ENCODE measurements around the gene B3GALT4.
A peak's percentile ranks its signal among the peaks of the same experiment; 100 is the strongest.

The B3GALT4 gene

GRCh38 chr6:33314943-33315792, 38.2 kb downstream of the B3GALT4 start:
- Histone ChIP-seq H3K27me3 (no peaks in the 10 kb centered on the region), H4K20me1 (peaks cover 26 to 62% (median 51%) of the 10 kb centered on the region in 11 experiments; a peak in 21 of 22 replicates), H3K4me1 (peaks cover 62 to 72% (median 70%) of the 10 kb centered on the region in 10 experiments), H3K4me3 (peak overlapping the region; percentile 75 to 91 (median 84)), H3K4me2 (peak overlapping the region; percentile 85 to 100 (median 98)), H3K36me3 (peaks cover 28 to 48% (median 39%) of the 10 kb centered on the region in 11 experiments), H3K27ac (peak overlapping the region; percentile 88 to 99 (median 95)), H3K9ac (peak overlapping the region; percentile 90 to 97 (median 92); a peak in 20 of 22 replicates), H3K9me3 (replicated peaks in 1 of 11) (no peaks in the 10 kb centered on the region)
- TF ChIP-seq Cebpa-rat (IDR thresholded peaks at IDR 0.05) = no peak

- H3K9me3 ChIP-seq (replicated peaks in 1 of 11) = no peaks in the 10 kb centered on the region
- peak overlapping the region in 1 of 11 experiments; percentile 90; a peak in 1 of 22 replicates for H3K9ac ChIP-seq
- H3K27ac ChIP-seq = peak overlapping the region in 3 of 11 experiments; percentile 20 to 95 (median 92); a peak in 5 of 22 replicates
- H3K4me3 ChIP-seq = 0 out of 20 replicates have a peak overlapping the region, but pooled peaks of 1 of the 10 experiments have one; percentile 91
- no peaks in the 10 kb centered on the region for H3K27me3 ChIP-seq
- peaks cover 68 to 77% (median 76%) of the 10 kb centered on the region in 10 experiments for H3K4me1 ChIP-seq
- H4K20me1 ChIP-seq = peaks cover 25 to 62% (median 50%) of the 10 kb centered on the region in 11 experiments; a peak in 21 of 22 replicates
- TF ChIP-seq Cebpa-rat (IDR thresholded peaks at IDR 0.05) = no peak
- H3K36me3 ChIP-seq = peaks cover 28 to 48% (median 39%) of the 10 kb centered on the region in 11 experiments
- peak overlapping the region; percentile 85 to 100 (median 98); a peak in 20 of 22 replicates for H3K4me2 ChIP-seq
Observed at GRCh38 chr6:33315793-33316602, 39.1 kb downstream of the B3GALT4 start.

- Histone ChIP-seq H3K4me3 (peak overlapping the region; percentile 44 to 73 (median 56); a peak in 19 of 20 replicates), H3K36me3 (peaks cover 30 to 46% (median 35%) of the 10 kb centered on the region in 11 experiments), H3K9ac (peak overlapping the region in 5 of 11 experiments; percentile 11 to 44 (median 33); a peak in 4 of 22 replicates), H3K27me3 (no peaks in the 10 kb centered on the region), H3K9me3 (replicated peaks in 1 of 11) (no peaks in the 10 kb centered on the region), H3K4me1 (peaks cover 68 to 77% (median 76%) of the 10 kb centered on the region in 10 experiments), H3K4me2 (peak overlapping the region; percentile 52 to 100 (median 96)), H3K27ac (peak overlapping the region in 3 of 11 experiments; percentile 1 to 20 (median 11); a peak in 4 of 22 replicates), H4K20me1 (peaks cover 17 to 62% (median 48%) of the 10 kb centered on the region in 11 experiments; a peak in 21 of 22 replicates)
- no peak for TF ChIP-seq Cebpa-rat (IDR thresholded peaks at IDR 0.05)
Observed at GRCh38 chr6:33316603-33317418, 39.9 kb downstream of the B3GALT4 start.

GRCh38 chr6:33317419-33317668, 40.4 kb downstream of the B3GALT4 start:
- peaks cover 30 to 44% (median 34%) of the 10 kb centered on the region in 11 experiments for H3K36me3 ChIP-seq
- peaks cover 67 to 75% (median 73%) of the 10 kb centered on the region in 10 experiments for H3K4me1 ChIP-seq
- H3K4me2 ChIP-seq = peak overlapping the region; percentile 52 to 100 (median 96); a peak in 17 of 22 replicates

GRCh38 chr6:33317669-33318425, 40.9 kb downstream of the B3GALT4 start, which contains the start of gene ZBTB22:
Gene ZBTB22, minus strand, starts transcription at chr6:33317744. Its CDS starts 828 bp downstream, at chr6:33316916.
- Histone ChIP-seq H3K4me2 (peak within 1 kb of the TSS; percentile 93 to 100 (median 99)), H4K20me1 (peaks cover 8 to 54% (median 38%) of the 10 kb centered on the region in 11 experiments; a peak in 20 of 22 replicates), H3K9ac (peak within 1 kb of the TSS; percentile 64 to 94 (median 90)), H3K36me3 (peaks cover 30 to 44% (median 34%) of the 10 kb centered on the region in 11 experiments), H3K4me1 (peaks cover 67 to 72% (median 70%) of the 10 kb centered on the region in 10 experiments), H3K27me3 (no peaks in the 10 kb centered on the region), H3K4me3 (peak within 1 kb of the TSS; percentile 55 to 86 (median 66)), H3K9me3 (replicated peaks in 1 of 11) (no peaks in the 10 kb centered on the region), H3K27ac (peak within 1 kb of the TSS in 10 of 11 experiments; percentile 38 to 71 (median 67); a peak in 20 of 22 replicates)
- TF ChIP-seq Cebpa-rat (IDR thresholded peaks at IDR 0.05) = no peak

More at GRCh38 chr6:33317419-33317668, 40.4 kb downstream of the B3GALT4 start:
- Histone ChIP-seq H3K9me3 (replicated peaks in 1 of 11) (no peaks in the 10 kb centered on the region), H3K27me3 (no peaks in the 10 kb centered on the region), H3K27ac (peak overlapping the region in 3 of 11 experiments; percentile 68 to 71 (median 70); a peak in 7 of 22 replicates), H3K4me3 (peak overlapping the region; percentile 44 to 86 (median 66)), H3K9ac (peak overlapping the region in 6 of 11 experiments; percentile 32 to 93 (median 89); a peak in 8 of 22 replicates), H4K20me1 (peaks cover 11 to 59% (median 43%) of the 10 kb centered on the region in 11 experiments; a peak in 21 of 22 replicates)
- TF ChIP-seq Cebpa-rat (IDR thresholded peaks at IDR 0.05) = no peak

- peak overlapping the region; percentile 55 to 86 (median 66) for H3K4me3 ChIP-seq
- peak overlapping the region; percentile 64 to 94 (median 90) for H3K9ac ChIP-seq
- H3K27me3 ChIP-seq = no peaks in the 10 kb centered on the region
- no peak for TF ChIP-seq Cebpa-rat (IDR thresholded peaks at IDR 0.05)
- H3K4me1 ChIP-seq = peaks cover 67 to 75% (median 72%) of the 10 kb centered on the region in 10 experiments
- H4K20me1 ChIP-seq = peaks cover 8 to 51% (median 35%) of the 10 kb centered on the region in 11 experiments; a peak in 20 of 22 replicates
- H3K27ac ChIP-seq = peak overlapping the region in 10 of 11 experiments; percentile 6 to 71 (median 65); a peak in 14 of 22 replicates
- no peaks in the 10 kb centered on the region for H3K9me3 ChIP-seq (replicated peaks in 1 of 11)
- peak overlapping the region; percentile 86 to 100 (median 96) for H3K4me2 ChIP-seq
- H3K36me3 ChIP-seq = peaks cover 30 to 44% (median 34%) of the 10 kb centered on the region in 11 experiments
Observed at GRCh38 chr6:33318426-33319073, 41.6 kb downstream of the B3GALT4 start.
